WI38 (cell line): ENCODE measurements around the gene MYLK.

Source experiments
- H3K4me3 ChIP-seq: 2 replicates; pipeline ENCODE4 v1.5.1; 2011; ENCODE audit warnings: low read depth, mild to moderate bottlenecking, control low read depth, low read length
- CTCF ChIP-seq: IDR thresholded peaks from 2 replicates; pipeline ENCODE4 v1.5.1; 2012; ENCODE audit warnings: low read depth, mild to moderate bottlenecking, control low read depth, low read length

Gene MYLK

GRCh38 chr3:123694366-123695087 lies 189.6 kb downstream of the MYLK start:
- TF ChIP-seq CTCF: no peak
- H3K4me3 ChIP-seq: no peak overlapping the region

GRCh38 chr3:123693584-123694190 lies 190.4 kb downstream of the MYLK start:
- no peak for TF ChIP-seq CTCF
- no peak overlapping the region for H3K4me3 ChIP-seq

GRCh38 chr3:123692671-123693070 lies 191.5 kb downstream of the MYLK start:
- no peak overlapping the region for H3K4me3 ChIP-seq
- TF ChIP-seq CTCF: no peak

- no peak for TF ChIP-seq CTCF
- no peak overlapping the region for H3K4me3 ChIP-seq
Observed at GRCh38 chr3:123692041-123692440, 192.1 kb downstream of the MYLK start.

GRCh38 chr3:123689831-123690230 lies 194.3 kb downstream of the MYLK start:
- H3K4me3 ChIP-seq: no peak overlapping the region
- TF ChIP-seq CTCF: no peak

- no peak overlapping the region for H3K4me3 ChIP-seq
- no peak for TF ChIP-seq CTCF
Observed at GRCh38 chr3:123688241-123688747, 195.8 kb downstream of the MYLK start.

GRCh38 chr3:123687286-123687685 lies 196.8 kb downstream of the MYLK start:
- no peak for TF ChIP-seq CTCF
- no peak overlapping the region for H3K4me3 ChIP-seq
